ENCODE measurements around the gene IMPDH2. TPM values are rescaled to one million over a fixed set of nuclear protein-coding genes. Genes with fewer than 3 reads are reported as not detected.
A peak's percentile ranks its signal among the peaks of the same experiment; 100 is the strongest.
"Not testable (repeated sequence)": the region's sequence is repeated elsewhere in the genome, so short reads cannot be mapped to it uniquely, and the experiment has no call there.

Gene IMPDH2
- total RNA-seq, 4 donors from 2014 or later, result 178 to 229 (median 205) TPM

DNA sequence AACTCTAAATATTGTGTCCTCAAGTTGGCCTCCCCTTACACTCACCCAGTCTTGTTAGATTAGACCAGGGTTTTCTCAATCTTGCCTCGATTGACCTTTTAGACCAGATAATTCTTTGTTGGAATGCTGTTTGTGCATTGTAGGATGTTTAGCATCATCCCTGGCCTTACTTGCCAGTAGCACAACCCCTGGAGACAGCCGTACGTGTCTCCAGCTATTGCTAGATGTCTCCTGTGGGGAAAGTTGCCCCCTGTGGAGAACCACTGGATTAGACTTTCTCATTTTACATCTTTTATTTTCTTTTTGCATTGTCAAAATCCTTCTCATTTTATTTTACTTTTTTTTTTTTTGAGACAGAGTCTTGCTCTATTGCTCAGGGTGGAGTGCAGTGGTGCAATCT is 19.8 kb downstream of the IMPDH2 start:
- peaks cover 0 to 6% of the 10 kb centered on the region in 2 donors for H3K36me3 ChIP-seq
- in situ Hi-C loops (cut with MboI; ENCODE audit: low sequenced_read_pairs in 4 of 4) (no loop called here), intact Hi-C loops (cut with DNase I; ENCODE audit: low total_unique reads) (no loop called here)
- DNase-seq, result no peak
- no peaks in the 10 kb centered on the region for H3K27me3 ChIP-seq
- no peak for TF ChIP-seq POLR2A (IDR thresholded peaks at IDR 0.05)
- TF ChIP-seq, protein P1, sequence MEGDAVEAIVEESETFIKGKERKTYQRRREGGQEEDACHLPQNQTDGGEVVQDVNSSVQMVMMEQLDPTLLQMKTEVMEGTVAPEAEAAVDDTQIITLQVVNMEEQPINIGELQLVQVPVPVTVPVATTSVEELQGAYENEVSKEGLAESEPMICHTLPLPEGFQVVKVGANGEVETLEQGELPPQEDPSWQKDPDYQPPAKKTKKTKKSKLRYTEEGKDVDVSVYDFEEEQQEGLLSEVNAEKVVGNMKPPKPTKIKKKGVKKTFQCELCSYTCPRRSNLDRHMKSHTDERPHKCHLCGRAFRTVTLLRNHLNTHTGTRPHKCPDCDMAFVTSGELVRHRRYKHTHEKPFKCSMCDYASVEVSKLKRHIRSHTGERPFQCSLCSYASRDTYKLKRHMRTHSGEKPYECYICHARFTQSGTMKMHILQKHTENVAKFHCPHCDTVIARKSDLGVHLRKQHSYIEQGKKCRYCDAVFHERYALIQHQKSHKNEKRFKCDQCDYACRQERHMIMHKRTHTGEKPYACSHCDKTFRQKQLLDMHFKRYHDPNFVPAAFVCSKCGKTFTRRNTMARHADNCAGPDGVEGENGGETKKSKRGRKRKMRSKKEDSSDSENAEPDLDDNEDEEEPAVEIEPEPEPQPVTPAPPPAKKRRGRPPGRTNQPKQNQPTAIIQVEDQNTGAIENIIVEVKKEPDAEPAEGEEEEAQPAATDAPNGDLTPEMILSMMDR (IDR thresholded peaks at IDR 0.05 in 4 of 5, conservative IDR thresholded peaks at IDR 0.05 in 1 of 5), result no peak
- H3K27ac ChIP-seq, result no peak overlapping the region
- H3K4me1 ChIP-seq, result peaks cover 26 to 46% of the 10 kb centered on the region in 2 donors
- no peak for ATAC-seq
- H3K4me3 ChIP-seq, result no peak overlapping the region
- H3K9me3 ChIP-seq, result no peaks in the 10 kb centered on the region

DNA sequence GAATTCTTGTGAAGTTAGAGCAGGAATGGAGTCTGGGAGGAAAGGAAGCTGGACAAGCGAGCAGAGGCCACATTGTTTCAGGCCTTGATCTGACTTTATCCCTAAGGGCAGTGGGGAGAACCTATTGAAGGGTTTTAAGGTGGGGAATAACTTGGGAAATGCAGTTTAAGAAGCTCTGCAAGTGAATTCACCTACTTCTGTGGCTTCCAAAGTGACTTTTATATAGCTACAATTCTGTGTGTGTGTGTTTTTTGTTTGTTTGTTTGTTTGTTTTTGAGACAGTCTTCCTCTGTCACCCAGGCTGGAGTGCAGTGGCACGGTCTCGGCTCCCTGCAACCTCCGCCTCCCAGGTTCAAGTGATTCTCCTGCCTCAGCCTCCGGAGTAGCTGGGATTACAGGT is 20.6 kb downstream of the IMPDH2 start:
- ATAC-seq; in situ Hi-C loops (cut with MboI; ENCODE audit: low sequenced_read_pairs in 4 of 4); H3K27me3 ChIP-seq; H3K9me3 ChIP-seq; intact Hi-C loops (cut with DNase I; ENCODE audit: low total_unique reads); H3K36me3 ChIP-seq; DNase-seq: not testable (repeated sequence)
- H3K4me3 ChIP-seq, result peak overlapping the region in 1 of 4 donors; percentile 85
- H3K4me1 ChIP-seq, result peaks cover 26 to 40% of the 10 kb centered on the region in 2 donors
- H3K27ac ChIP-seq, result peak overlapping the region; percentile 95 to 100 (median 99)

DNA sequence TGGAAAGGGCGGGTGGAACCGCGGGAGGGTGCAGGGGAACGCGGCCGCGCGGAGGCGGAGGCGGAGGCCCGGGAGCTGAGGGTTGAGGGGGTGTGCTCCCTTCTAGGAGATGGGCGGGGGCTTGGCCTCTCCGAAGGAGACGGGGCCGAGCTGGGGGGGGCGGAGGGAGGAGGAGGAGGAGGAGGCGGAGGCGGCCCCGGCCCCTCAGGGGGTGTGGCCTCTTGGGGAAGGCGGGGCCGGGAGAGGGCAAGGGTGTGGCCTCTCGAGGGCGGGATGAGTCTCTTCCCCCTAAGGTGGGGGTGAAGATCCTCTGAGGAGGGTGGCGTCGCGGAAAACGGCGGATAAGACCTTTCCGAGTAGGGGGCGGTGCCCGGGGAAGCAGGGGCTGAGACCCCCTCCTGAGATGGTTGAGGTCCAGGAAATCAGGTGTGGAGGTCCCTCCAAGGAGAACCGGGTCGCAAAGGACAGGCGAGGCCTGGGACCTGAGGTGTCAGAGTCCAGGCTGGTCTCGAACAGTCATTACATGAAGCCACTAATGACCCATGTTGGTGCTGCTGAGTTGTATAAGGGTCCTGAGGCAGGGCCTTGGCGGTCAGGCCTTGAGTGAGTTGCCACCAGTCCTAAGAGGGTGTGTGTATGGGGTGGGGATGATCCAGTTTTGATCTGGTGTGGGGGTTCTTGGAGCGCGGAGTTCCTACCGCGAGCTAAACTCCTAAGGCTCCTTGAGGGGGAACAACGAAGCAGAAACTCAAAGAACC is 21.2 kb downstream of the IMPDH2 start:
- H3K27ac ChIP-seq, result peak overlapping the region; percentile 95 to 100 (median 99)
- peak; percentile 82 to 84 for DNase-seq
- no peaks in the 10 kb centered on the region for H3K27me3 ChIP-seq
- in situ Hi-C loops (cut with MboI; ENCODE audit: low sequenced_read_pairs in 4 of 4) (no loop called here), intact Hi-C loops (cut with DNase I; ENCODE audit: low total_unique reads) (loop anchor here (1.0 kb wide), 3 partner anchors 13 to 86 kb away; partner anchors contain the start of genes P4HTM and QRICH1)
- no peaks in the 10 kb centered on the region for H3K9me3 ChIP-seq
- TF ChIP-seq, protein P1 (IDR thresholded peaks at IDR 0.05 in 4 of 5, conservative IDR thresholded peaks at IDR 0.05 in 1 of 5), result peak in 1 of 5 experiments; percentile 3
- TF ChIP-seq POLR2A (IDR thresholded peaks at IDR 0.05), result no peak
- H3K4me1 ChIP-seq, result peaks cover 19 to 33% of the 10 kb centered on the region in 2 donors
- peak overlapping the region; percentile 85 to 99 (median 97) for H3K4me3 ChIP-seq
- ATAC-seq, result peak; percentile 61 to 68
- no peaks in the 10 kb centered on the region for H3K36me3 ChIP-seq

DNA sequence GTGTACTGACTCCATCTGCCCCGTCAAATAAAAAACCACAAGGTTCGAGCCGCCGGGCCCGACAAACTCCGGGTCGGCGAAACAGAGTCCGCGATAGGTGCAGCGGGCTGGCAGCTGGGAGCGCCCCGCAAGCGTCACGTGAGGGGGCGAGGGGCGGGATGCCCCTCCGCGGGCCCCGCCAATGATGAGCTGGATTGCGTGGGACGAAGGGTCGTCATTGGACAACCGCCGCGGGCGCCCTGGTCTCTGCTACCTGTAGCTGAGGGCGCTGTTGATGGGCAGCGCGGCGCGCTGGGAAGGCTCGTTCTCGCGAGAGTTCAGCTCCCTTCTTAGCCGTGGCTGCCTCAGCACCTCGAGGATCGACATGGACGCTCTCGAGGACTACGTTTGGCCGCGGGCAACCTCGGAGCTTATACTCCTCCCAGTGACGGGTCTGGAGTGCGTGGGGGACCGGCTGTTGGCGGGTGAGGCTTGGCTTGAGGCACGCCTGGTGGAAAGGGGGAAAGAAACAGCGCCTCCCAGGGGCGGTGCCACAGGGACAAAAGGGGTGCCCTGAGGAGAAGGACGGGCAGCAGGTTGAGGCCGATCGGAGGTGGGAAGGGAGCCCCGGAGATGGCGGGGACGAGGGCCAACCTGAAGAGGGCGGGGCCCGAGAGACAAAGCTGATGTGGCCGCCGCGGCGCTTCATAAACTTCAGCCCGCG is 22.0 kb downstream of the IMPDH2 start, which contains the start of gene WDR6:
Gene WDR6 (plus strand): TSS at position 324 of the 703 bp plus-strand sequence. CDS start 41 bp downstream, at position 365.
- peak within 1 kb of the TSS; percentile 85 to 99 (median 97) for H3K4me3 ChIP-seq
- peak; percentile 97 to 98 for DNase-seq
- in situ Hi-C loops (cut with MboI; ENCODE audit: low sequenced_read_pairs in 4 of 4), result no loop called here
- no peaks in the 10 kb centered on the region for H3K27me3 ChIP-seq
- ATAC-seq, result peak; percentile 91 to 94
- TF ChIP-seq POLR2A (IDR thresholded peaks at IDR 0.05), result peak; percentile 74 to 80
- TF ChIP-seq, protein P1 (IDR thresholded peaks at IDR 0.05 in 4 of 5, conservative IDR thresholded peaks at IDR 0.05 in 1 of 5), result peak; percentile 33 to 66 (median 58)
- peaks cover 15 to 26% of the 10 kb centered on the region in 2 donors for H3K4me1 ChIP-seq
- H3K9me3 ChIP-seq, result no peaks in the 10 kb centered on the region
- H3K27ac ChIP-seq, result peak within 1 kb of the TSS; percentile 95 to 100 (median 99)
- intact Hi-C loops (cut with DNase I; ENCODE audit: low total_unique reads), result loop anchor here (1.0 kb wide), 3 partner anchors 14 to 87 kb away; partner anchors contain the start of genes P4HTM and QRICH1
- H3K36me3 ChIP-seq, result no peaks in the 10 kb centered on the region

Data from gastrocnemius medialis (tissue), 4 donors.